CD4-positive, alpha-beta T cell treated with Interleukin-12 subunit alpha and Interleukin-12 subunit beta, for 1 hour (primary cell): ENCODE data around the gene CTRB2.
"Not testable (repeated sequence)": the region's sequence is repeated elsewhere in the genome, so short reads cannot be mapped to it uniquely, and the experiment has no call there.

ENCODE experiments used
- DNase-seq: peaks from one replicate; pipeline ENCODE4 v3.0.0-alpha.2; 2020

Gene CTRB2

GRCh38 chr16:75206749-75207451 is at the start of gene CTRB2:
Gene CTRB2, minus strand, starts transcription at chr16:75207161. Its CDS starts 20 bp downstream, at chr16:75207141.
- DNase-seq, result no peak

- no peak for DNase-seq
Measured at GRCh38 chr16:75256059-75256571, 49.2 kb upstream of the CTRB2 start.

GRCh38 chr16:75254359-75254837 is 47.4 kb upstream of the CTRB2 start:
- no peak for DNase-seq

- no peak for DNase-seq
Measured at GRCh38 chr16:75252946-75253911, 46.3 kb upstream of the CTRB2 start.

GRCh38 chr16:75252049-75252864 is 45.3 kb upstream of the CTRB2 start:
- DNase-seq, result no peak

GRCh38 chr16:75251280-75252048 is 44.5 kb upstream of the CTRB2 start, which contains the start of gene BCAR1:
Gene BCAR1, minus strand, starts transcription at chr16:75251624. Its CDS starts 142 bp downstream, at chr16:75251482.
- DNase-seq, result no peak

GRCh38 chr16:75250809-75251279 is 43.9 kb upstream of the CTRB2 start:
- no peak for DNase-seq

- DNase-seq, result no peak
Measured at GRCh38 chr16:75250089-75250808, 43.3 kb upstream of the CTRB2 start.

- DNase-seq, result no peak
Measured at GRCh38 chr16:75249441-75249840, 42.5 kb upstream of the CTRB2 start.

- no peak for DNase-seq
Measured at GRCh38 chr16:75248536-75249380, 41.8 kb upstream of the CTRB2 start.

- DNase-seq, result no peak
Measured at GRCh38 chr16:75248142-75248535, 41.2 kb upstream of the CTRB2 start.

- no peak for DNase-seq
Measured at GRCh38 chr16:75247249-75247648, 40.3 kb upstream of the CTRB2 start.

GRCh38 chr16:75246504-75247205 is 39.7 kb upstream of the CTRB2 start:
- no peak for DNase-seq

- DNase-seq, result no peak
Measured at GRCh38 chr16:75244844-75245758, 38.1 kb upstream of the CTRB2 start.

GRCh38 chr16:75244225-75244809 is 37.4 kb upstream of the CTRB2 start:
- DNase-seq, result no peak

- DNase-seq, result no peak
Measured at GRCh38 chr16:75243667-75244224, 36.8 kb upstream of the CTRB2 start.

- not testable (repeated sequence) for DNase-seq
Measured at GRCh38 chr16:75242436-75243078, 35.6 kb upstream of the CTRB2 start.
